ENCODE results near the gene VPREB3. TPM values are rescaled to one million over a fixed set of nuclear protein-coding genes. Genes with fewer than 3 reads are reported as not detected.

The VPREB3 gene
- total RNA-seq, 1 experiment from 2014 or later, result 2.4 TPM

GRCh38 chr22:23791738-23792645, 37.8 kb upstream of the VPREB3 start:
- peaks cover 9 to 14% of the 10 kb centered on the region in 2 experiments; a peak in 3 of 4 replicates for H3K4me1 ChIP-seq (ENCODE audit: control insufficient read depth in 1 of 2, insufficient read depth in 2 of 2, low read length in 2 of 2)
- ATAC-seq (no peak), DNase-seq (ENCODE audit: low read depth, low spot score) (no peak)
- H2AFZ ChIP-seq (ENCODE audit: low read depth, low read length, poor library complexity, severe bottlenecking), result no peak overlapping the region
- ChIA-PET CTCF (no interaction called here), RAD21 (ENCODE audit: low non-redundant PET in 1 of 2, low total read pairs in 2 of 2, uncharacterized antibody in 2 of 2, unreplicated experiment in 2 of 2) (no interaction called here), POLR2A (interaction anchor here (0.6 kb wide), 1 partner anchor 21 kb away, joined by 3 read pairs; no protein-coding TSS in a partner anchor)
- H3K9me3 ChIP-seq (ENCODE audit: control insufficient read depth in 1 of 2, insufficient read depth in 1 of 2, low read depth in 1 of 2, low read length in 2 of 2), result no peaks in the 10 kb centered on the region
- no peak overlapping the region for H3K4me3 ChIP-seq (replicated peaks in 1 of 2; ENCODE audit: low read depth in 1 of 2, low read length in 2 of 2)
- no peaks in the 10 kb centered on the region for H3K9me2 ChIP-seq (ENCODE audit: insufficient read depth)
- no peak overlapping the region for H3K9ac ChIP-seq (ENCODE audit: low read length)
- no peak for TF ChIP-seq FOSL1 (IDR thresholded peaks at IDR 0.05; ENCODE audit: low read depth)
- TF ChIP-seq EZH2phosphoT487 (IDR thresholded peaks at IDR 0.05; ENCODE audit: borderline replicate concordance), result no peak
- TF ChIP-seq MAX (IDR thresholded peaks at IDR 0.05), result no peak
- BruUV-seq (replicated peaks), result no TSS peak
- H3K79me2 ChIP-seq (ENCODE audit: insufficient read depth, low read length), result peaks cover 61% of the 10 kb centered on the region
- H3K36me3 ChIP-seq (ENCODE audit: control insufficient read depth in 1 of 2, insufficient read depth in 2 of 2, low read length in 2 of 2), result peaks cover 12 to 22% of the 10 kb centered on the region in 2 experiments; a peak in 3 of 4 replicates
- no peak overlapping the region for H3K4me2 ChIP-seq (ENCODE audit: low read length)
- intact Hi-C loops (cut with micrococcal nuclease), result no loop called here
- no peaks in the 10 kb centered on the region for H3K27me3 ChIP-seq (ENCODE audit: insufficient read depth, low read length)
- H3K27ac ChIP-seq (ENCODE audit: low read depth, low read length), result no peak overlapping the region
- peaks cover 8% of the 10 kb centered on the region; the same call in 1 of the 2 replicates for H4K20me1 ChIP-seq (ENCODE audit: insufficient read depth)

- H2AFZ ChIP-seq (ENCODE audit: low read depth, low read length, poor library complexity, severe bottlenecking), result no peak overlapping the region
- peaks cover 9 to 20% of the 10 kb centered on the region in 2 experiments; a peak in 3 of 4 replicates for H3K4me1 ChIP-seq (ENCODE audit: control insufficient read depth in 1 of 2, insufficient read depth in 2 of 2, low read length in 2 of 2)
- ChIA-PET RAD21 (ENCODE audit: low non-redundant PET in 1 of 2, low total read pairs in 2 of 2, uncharacterized antibody in 2 of 2, unreplicated experiment in 2 of 2) (no interaction called here), POLR2A (interaction anchor here (2.6 kb wide), 1 partner anchor 20 kb away, joined by 8 read pairs; no protein-coding TSS in a partner anchor), CTCF (no interaction called here)
- no peaks in the 10 kb centered on the region for H3K9me3 ChIP-seq (ENCODE audit: control insufficient read depth in 1 of 2, insufficient read depth in 1 of 2, low read depth in 1 of 2, low read length in 2 of 2)
- DNase-seq (ENCODE audit: low read depth, low spot score) (no peak), ATAC-seq (no peak)
- no peaks in the 10 kb centered on the region for H3K27me3 ChIP-seq (ENCODE audit: insufficient read depth, low read length)
- no peak overlapping the region for H3K27ac ChIP-seq (ENCODE audit: low read depth, low read length)
- intact Hi-C loops (cut with micrococcal nuclease), result no loop called here
- peaks cover 10 to 15% of the 10 kb centered on the region in 2 experiments; a peak in 3 of 4 replicates for H3K36me3 ChIP-seq (ENCODE audit: control insufficient read depth in 1 of 2, insufficient read depth in 2 of 2, low read length in 2 of 2)
- H3K4me2 ChIP-seq (ENCODE audit: low read length), result no peak overlapping the region
- H3K79me2 ChIP-seq (ENCODE audit: insufficient read depth, low read length), result peaks cover 61% of the 10 kb centered on the region
- H4K20me1 ChIP-seq (ENCODE audit: insufficient read depth), result peaks cover 8% of the 10 kb centered on the region; the same call in 1 of the 2 replicates
- H3K4me3 ChIP-seq (replicated peaks in 1 of 2; ENCODE audit: low read depth in 1 of 2, low read length in 2 of 2), result no peak overlapping the region
- no peak overlapping the region for H3K9ac ChIP-seq (ENCODE audit: low read length)
- H3K9me2 ChIP-seq (ENCODE audit: insufficient read depth), result no peaks in the 10 kb centered on the region
- no TSS peak for BruUV-seq (replicated peaks)
- no peak for TF ChIP-seq REST (IDR thresholded peaks at IDR 0.05; ENCODE audit: low read depth)
- TF ChIP-seq POLR2AphosphoS5 (IDR thresholded peaks at IDR 0.05; ENCODE audit: low read depth, low read length), result no peak
- TF ChIP-seq SIN3A (IDR thresholded peaks at IDR 0.05; ENCODE audit: low read depth), result no peak
- no peak for TF ChIP-seq RAD21 (IDR thresholded peaks at IDR 0.05; ENCODE audit: low read depth)
- TF ChIP-seq CBX3 (IDR thresholded peaks at IDR 0.05; ENCODE audit: low read depth), result no peak
- no peak for TF ChIP-seq EZH2 (IDR thresholded peaks at IDR 0.05)
- TF ChIP-seq EZH2phosphoT487 (IDR thresholded peaks at IDR 0.05; ENCODE audit: borderline replicate concordance), result no peak
- no peak for TF ChIP-seq ELF1 (IDR thresholded peaks at IDR 0.05; ENCODE audit: borderline replicate concordance, low read depth)
- no peak for TF ChIP-seq POLR2A (IDR thresholded peaks at IDR 0.05; ENCODE audit: borderline replicate concordance, extremely low read depth, insufficient read depth, insufficient read length)
- TF ChIP-seq FOSL1 (IDR thresholded peaks at IDR 0.05; ENCODE audit: low read depth), result no peak
Measured at GRCh38 chr22:23790819-23791737, 36.9 kb upstream of the VPREB3 start.

All from HCT116 (cell line).